Measurements from ENCODE around the gene GP5. TPM values are rescaled to one million over a fixed set of nuclear protein-coding genes. Genes with fewer than 3 reads are reported as not detected.

GP5 gene
- total and polyA plus RNA-seq, 9 of the 15 experiments (the other 6 are each of a cell fraction or from before 2014, with no cell fraction given): 0.03 to 0.04 (median 0.04) TPM; not detected in 6

GRCh38 chr3:194447161-194447560 lies 48.1 kb upstream of the GP5 start (continued):
- TF ChIP-seq POLR2G (IDR thresholded peaks at IDR 0.05; ENCODE audit: low read depth, low read length): no peak
- no peak for TF ChIP-seq BDP1 (IDR thresholded peaks at IDR 0.05; ENCODE audit: insufficient read depth, insufficient read length)
- TF ChIP-seq BHLHE40 (IDR thresholded peaks at IDR 0.05; ENCODE audit: low read length): no peak
- no peak for TF ChIP-seq UBTF (IDR thresholded peaks at IDR 0.05; ENCODE audit: borderline replicate concordance in 1 of 2, low read depth in 2 of 2, low read length in 2 of 2)

- no peak for DNase-seq (ENCODE audit: extremely low read depth in 1 of 4, low spot score in 3 of 4)
- Histone ChIP-seq H3K4me1 (replicated peaks in 1 of 2; ENCODE audit: control insufficient read depth in 2 of 2, insufficient read depth in 2 of 2, low read length in 2 of 2) (no peaks in the 10 kb centered on the region; a peak in 1 of 5 replicates), H3K9me1 (ENCODE audit: control insufficient read depth, insufficient read depth, low read length) (no peaks in the 10 kb centered on the region), H3K27me3 (ENCODE audit: control insufficient read depth in 2 of 2, insufficient read depth in 2 of 2, low read length in 2 of 2) (no peaks in the 10 kb centered on the region), H3K36me3 (ENCODE audit: control insufficient read depth, insufficient read depth, low read length) (peaks cover 90% of the 10 kb centered on the region), H3K79me2 (ENCODE audit: control insufficient read depth, insufficient read depth, low read length) (no peaks in the 10 kb centered on the region), H2AFZ (ENCODE audit: low read depth, low read length) (no peak overlapping the region), H3K9me3 (replicated peaks; ENCODE audit: control insufficient read depth, insufficient read depth, low read depth, low read length) (no peaks in the 10 kb centered on the region), H3K4me3 (no peak overlapping the region), H3K4me2 (ENCODE audit: insufficient read depth, low read length) (no peak overlapping the region), H4K20me1 (replicated peaks; ENCODE audit: control insufficient read depth, insufficient read depth, low read length) (no peaks in the 10 kb centered on the region), H3K9ac (ENCODE audit: insufficient read depth in 1 of 2, low read depth in 2 of 2, low read length in 2 of 2) (no peak overlapping the region), H3K27ac (ENCODE audit: extremely low read depth, low read depth, low read length) (no peak overlapping the region)
- CTCF ChIA-PET (ENCODE audit: low intra/inter-chr PET ratio): no interaction called here
- in situ Hi-C loops (cut with MboI) (no loop called here), intact Hi-C loops (cut with micrococcal nuclease) (no loop called here)
- POLR2A ChIA-PET: no interaction called here
- WGBS (ENCODE audit: insufficient coverage, low coverage, missing lambda C conversion rate): 92% methylated on average over 4 of the region's 4 CpGs
- no TSS peak for BruUV-seq (replicated peaks)
- no peak for ATAC-seq
- peak; percentile 48 for FAIRE-seq
- no peak for TF ChIP-seq MTA1 (IDR thresholded peaks at IDR 0.05; ENCODE audit: borderline replicate concordance)
- no peak for TF ChIP-seq GABPB2 (CRISPR knock-in tag; conservative IDR thresholded peaks at IDR 0.05)
- TF ChIP-seq ZNF830 (CRISPR knock-in tag; IDR thresholded peaks at IDR 0.05): no peak
- no peak for TF ChIP-seq BRF2 (IDR thresholded peaks at IDR 0.05; ENCODE audit: borderline replicate concordance, insufficient read depth, insufficient read length)
- TF ChIP-seq ZC3H11A (IDR thresholded peaks at IDR 0.05; ENCODE audit: low read depth, low read length): no peak
- TF ChIP-seq NEUROD1 (IDR thresholded peaks at IDR 0.05; ENCODE audit: borderline replicate concordance, low read depth, low read length, partially characterized antibody): no peak
- TF ChIP-seq PRMT5 (CRISPR knock-in tag; IDR thresholded peaks at IDR 0.05): no peak
- TF ChIP-seq ZNF444 (CRISPR knock-in tag; IDR thresholded peaks at IDR 0.05): no peak
- no peak for TF ChIP-seq HDAC8 (tag; IDR thresholded peaks at IDR 0.05)
- no peak for TF ChIP-seq SPI1 (IDR thresholded peaks at IDR 0.05; ENCODE audit: borderline replicate concordance, low read depth, low read length)
- TF ChIP-seq ZNF274 (IDR thresholded peaks at IDR 0.05; ENCODE audit: borderline replicate concordance, low read depth, low read length): no peak
- no peak for TF ChIP-seq SRSF7 (optimal IDR thresholded peaks at IDR 0.05; ENCODE audit: low read depth, low read length)
- TF ChIP-seq ZNF354B (CRISPR knock-in tag; IDR thresholded peaks at IDR 0.05): no peak
- TF ChIP-seq HMGN3 (IDR thresholded peaks at IDR 0.05; ENCODE audit: borderline replicate concordance, extremely low read depth, insufficient read length, low read depth, low read length): no peak
- TF ChIP-seq IRF9 (tag; IDR thresholded peaks at IDR 0.05): no peak
Measured at GRCh38 chr3:194446754-194447153, 47.7 kb upstream of the GP5 start.

All from K562 (cell line).